HG03432 (cell line): ENCODE results near the gene KCP.

Source experiments
- ATAC-seq: cut with Tn5 transposase; IDR thresholded peaks from one replicate; pipeline ENCODE4 v1.9.1; 2021; ENCODE audit warnings: mild to moderate bottlenecking, moderate library complexity; ENCODE audit not compliant: unreplicated experiment

KCP gene

GRCh38 chr7:128888756-128889095, 21.8 kb downstream of the KCP start:
- ATAC-seq, result no peak

- no peak for ATAC-seq
Observed at GRCh38 chr7:128888039-128888755, 22.3 kb downstream of the KCP start.

GRCh38 chr7:128887169-128888038, 23.1 kb downstream of the KCP start:
- no peak for ATAC-seq

- no peak for ATAC-seq
Observed at GRCh38 chr7:128886391-128887168, 23.9 kb downstream of the KCP start.

- no peak for ATAC-seq
Observed at GRCh38 chr7:128885370-128886187, 24.9 kb downstream of the KCP start.

- ATAC-seq, result no peak
Observed at GRCh38 chr7:128884561-128885369, 25.7 kb downstream of the KCP start.

- ATAC-seq, result peak; percentile 69
Observed at GRCh38 chr7:128883622-128884448, 26.7 kb downstream of the KCP start.

GRCh38 chr7:128882134-128882533, 28.4 kb downstream of the KCP start:
- ATAC-seq, result no peak

- no peak for ATAC-seq
Observed at GRCh38 chr7:128881458-128882125, 28.9 kb downstream of the KCP start.

- ATAC-seq, result no peak
Observed at GRCh38 chr7:128880791-128881457, 29.6 kb downstream of the KCP start.

- no peak for ATAC-seq
Observed at GRCh38 chr7:128879939-128880746, 30.4 kb downstream of the KCP start.

- ATAC-seq, result no peak
Observed at GRCh38 chr7:128879461-128879938, 31.0 kb downstream of the KCP start.

- no peak for ATAC-seq
Observed at GRCh38 chr7:128878226-128879105, 32.0 kb downstream of the KCP start.

- ATAC-seq, result no peak
Observed at GRCh38 chr7:128877756-128878120, 32.8 kb downstream of the KCP start.

GRCh38 chr7:128876978-128877755, 33.3 kb downstream of the KCP start:
- ATAC-seq, result no peak
